ENCODE results near the gene LRR1.
"Not testable (repeated sequence)": the region's sequence is repeated elsewhere in the genome, so short reads cannot be mapped to it uniquely, and the experiment has no call there.

LRR1 gene

GRCh38 chr14:49585803-49586672, 12.7 kb upstream of the LRR1 start, which contains the start of gene RPS29:
Gene RPS29 (minus strand): TSS chr14:49586380. CDS start chr14:49586346, 34 bp downstream.
- peak; percentile 100 for DNase-seq (ENCODE audit: low read depth, low spot score)

- peak; percentile 83 for DNase-seq (ENCODE audit: low read depth, low spot score)
These were observed 11.9 kb upstream of the LRR1 start for GRCh38 chr14:49586673-49587460.

DNA sequence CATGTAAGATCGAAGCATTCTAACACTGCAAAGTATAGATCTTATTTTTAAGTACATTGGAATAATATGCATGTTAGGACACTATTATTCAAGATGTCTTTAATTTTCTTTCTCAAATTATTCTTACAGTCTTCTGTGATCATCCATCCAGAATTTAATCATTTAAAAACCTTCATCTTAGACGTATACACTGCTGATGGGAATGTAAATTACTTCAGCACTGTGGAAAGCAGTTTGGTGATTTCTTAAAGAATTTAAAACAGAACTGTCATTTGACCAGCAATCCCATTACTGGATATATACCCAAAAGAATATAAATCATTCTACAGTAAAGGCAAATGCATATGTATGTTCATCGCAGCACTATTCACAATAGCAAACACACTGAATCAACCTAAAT, 9.4 kb upstream of the LRR1 start:
- DNase-seq (ENCODE audit: low read depth, low spot score) = no peak

DNA sequence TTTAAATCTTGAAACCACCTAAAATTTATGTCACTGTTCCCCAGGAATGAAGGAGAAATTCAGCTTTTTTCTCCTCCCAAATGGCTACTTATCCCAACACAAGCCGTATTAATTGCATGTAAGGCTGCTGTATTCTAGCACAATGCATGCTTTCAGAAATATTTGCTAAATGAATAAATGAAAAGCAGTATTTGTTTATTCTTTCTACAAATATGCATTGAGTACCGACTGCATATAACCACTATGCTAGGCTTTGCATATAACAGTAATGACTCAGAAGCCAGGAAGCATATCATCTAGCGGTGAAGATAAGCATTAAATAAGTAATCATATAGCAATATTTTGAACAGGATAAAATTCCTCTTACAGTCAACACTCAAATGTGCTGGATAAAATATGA, 5.7 kb upstream of the LRR1 start:
- peak; percentile 7 for DNase-seq (ENCODE audit: low read depth, low spot score)

- peak; percentile 67 for DNase-seq (ENCODE audit: low read depth, low spot score)
These were observed 4.2 kb upstream of the LRR1 start for GRCh38 chr14:49594347-49595091.

- DNase-seq (ENCODE audit: low read depth, low spot score) = no peak
These were observed 603 bp upstream of the LRR1 start for GRCh38 chr14:49598189-49598484.

DNA sequence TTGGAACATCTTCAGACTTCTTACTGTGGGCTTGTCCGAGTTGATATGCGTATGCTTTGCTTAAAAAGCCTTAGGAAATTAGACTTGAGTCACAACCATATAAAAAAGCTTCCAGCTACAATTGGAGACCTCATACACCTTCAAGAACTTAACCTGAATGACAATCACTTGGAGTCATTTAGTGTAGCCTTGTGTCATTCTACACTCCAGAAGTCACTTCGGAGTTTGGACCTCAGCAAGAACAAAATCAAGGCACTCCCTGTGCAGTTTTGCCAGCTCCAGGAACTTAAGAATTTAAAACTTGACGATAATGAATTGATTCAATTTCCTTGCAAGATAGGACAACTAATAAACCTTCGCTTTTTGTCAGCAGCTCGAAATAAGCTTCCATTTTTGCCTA, 8.8 kb downstream of the LRR1 start:
- DNase-seq (ENCODE audit: low read depth, low spot score) = no peak

DNA sequence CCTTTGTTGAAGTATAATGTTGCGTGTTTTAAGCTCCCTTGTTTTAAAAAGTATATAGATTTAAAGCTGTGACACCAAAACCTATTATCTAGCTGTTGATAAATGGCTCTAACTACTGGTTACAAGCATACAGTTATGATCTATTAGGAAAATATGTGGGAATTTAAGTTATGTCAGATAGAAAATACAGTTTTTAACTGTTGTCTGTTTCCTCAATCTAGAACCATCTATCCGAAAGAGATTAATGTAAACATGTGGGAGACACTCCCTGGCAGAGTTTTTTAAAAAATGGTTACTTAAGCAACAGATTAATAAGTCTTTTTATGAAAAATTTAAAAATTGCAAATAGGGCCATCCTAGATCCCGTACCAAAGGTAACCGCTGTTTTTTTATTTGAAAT, 13.5 kb downstream of the LRR1 start:
- DNase-seq (ENCODE audit: low read depth, low spot score) = no peak

DNA sequence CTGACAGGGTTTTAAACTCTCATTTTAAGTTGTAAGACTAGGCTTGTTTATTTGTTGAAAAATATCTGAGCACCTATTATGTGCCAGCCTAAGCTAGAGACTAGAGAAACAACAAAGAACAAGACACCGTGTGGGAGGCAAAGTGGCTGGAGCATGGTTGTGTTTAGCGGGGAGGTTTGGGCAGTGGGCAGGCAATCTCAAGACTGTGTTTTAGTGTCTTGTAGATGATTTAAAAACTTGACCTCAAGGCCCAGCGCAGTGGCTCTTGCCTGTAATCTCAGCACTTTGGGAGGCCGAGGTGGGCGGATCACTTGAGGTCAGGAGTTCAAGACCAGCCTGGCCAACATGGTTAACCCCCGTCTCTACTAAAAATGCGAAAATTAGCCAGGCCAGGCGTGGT, 13.9 kb downstream of the LRR1 start:
- no peak for DNase-seq (ENCODE audit: low read depth, low spot score)

DNA sequence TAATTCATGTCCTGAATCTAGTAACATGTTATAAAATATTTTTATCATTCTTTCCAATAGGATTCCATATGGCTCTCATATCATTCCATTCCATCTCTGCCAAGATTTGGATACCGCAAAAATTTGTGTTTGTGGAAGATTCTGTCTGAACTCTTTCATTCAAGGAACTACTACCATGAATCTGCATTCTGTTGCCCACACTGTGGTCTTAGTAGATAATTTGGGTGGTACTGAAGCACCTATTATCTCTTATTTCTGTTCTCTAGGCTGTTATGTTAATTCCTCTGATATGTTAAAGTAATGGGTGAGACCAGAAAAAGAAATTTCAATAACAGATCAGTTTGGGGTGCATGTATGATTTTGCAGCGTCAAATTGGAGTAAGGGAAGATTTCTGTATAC, 15.5 kb downstream of the LRR1 start:
- DNase-seq (ENCODE audit: low read depth, low spot score) = no peak

DNA sequence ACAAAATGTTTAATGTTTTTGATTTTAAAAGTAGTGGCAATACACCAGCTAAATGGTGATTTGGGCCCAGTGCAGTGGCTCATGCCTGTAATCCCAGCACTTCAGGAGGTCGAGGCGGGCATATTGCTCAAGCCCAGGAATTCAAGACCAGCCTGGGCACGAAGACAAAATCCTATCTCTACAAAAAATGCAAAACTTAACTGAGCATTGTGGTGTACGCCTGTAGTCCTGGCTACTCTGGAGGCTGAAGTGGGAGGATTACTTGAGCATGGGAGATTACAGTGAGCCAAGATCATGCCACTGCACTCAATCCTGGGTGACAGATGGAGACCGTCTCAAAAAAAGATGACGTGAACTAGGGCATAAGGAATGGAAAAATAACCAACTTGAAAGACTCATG, 17.0 kb downstream of the LRR1 start:
- no peak for DNase-seq (ENCODE audit: low read depth, low spot score)

GRCh38 chr14:49617852-49618519, 19.2 kb downstream of the LRR1 start:
- DNase-seq (ENCODE audit: low read depth, low spot score) = no peak

DNA sequence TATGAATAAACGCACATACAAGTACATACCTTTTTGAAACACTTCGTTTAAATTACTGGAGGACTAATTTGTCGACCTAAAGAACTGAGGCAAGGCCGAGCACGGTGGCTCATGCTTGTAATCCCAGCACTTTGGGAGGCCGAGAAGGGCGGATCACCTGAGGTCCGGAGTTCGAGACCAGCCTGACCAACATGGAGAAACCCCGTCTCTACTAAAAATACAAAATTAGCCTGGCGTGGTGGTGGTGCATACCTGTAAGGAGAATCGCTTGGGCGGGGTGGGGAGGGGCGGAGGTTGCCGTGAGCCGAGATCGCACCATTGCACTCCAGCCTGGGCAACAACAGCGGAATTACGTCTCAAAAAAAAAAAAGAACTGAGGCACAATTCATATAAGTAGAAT, 20.5 kb downstream of the LRR1 start:
- DNase-seq (ENCODE audit: low read depth, low spot score) = not testable (repeated sequence)

- DNase-seq (ENCODE audit: low read depth, low spot score) = no peak
These were observed 21.0 kb downstream of the LRR1 start for GRCh38 chr14:49619730-49620129.

DNA sequence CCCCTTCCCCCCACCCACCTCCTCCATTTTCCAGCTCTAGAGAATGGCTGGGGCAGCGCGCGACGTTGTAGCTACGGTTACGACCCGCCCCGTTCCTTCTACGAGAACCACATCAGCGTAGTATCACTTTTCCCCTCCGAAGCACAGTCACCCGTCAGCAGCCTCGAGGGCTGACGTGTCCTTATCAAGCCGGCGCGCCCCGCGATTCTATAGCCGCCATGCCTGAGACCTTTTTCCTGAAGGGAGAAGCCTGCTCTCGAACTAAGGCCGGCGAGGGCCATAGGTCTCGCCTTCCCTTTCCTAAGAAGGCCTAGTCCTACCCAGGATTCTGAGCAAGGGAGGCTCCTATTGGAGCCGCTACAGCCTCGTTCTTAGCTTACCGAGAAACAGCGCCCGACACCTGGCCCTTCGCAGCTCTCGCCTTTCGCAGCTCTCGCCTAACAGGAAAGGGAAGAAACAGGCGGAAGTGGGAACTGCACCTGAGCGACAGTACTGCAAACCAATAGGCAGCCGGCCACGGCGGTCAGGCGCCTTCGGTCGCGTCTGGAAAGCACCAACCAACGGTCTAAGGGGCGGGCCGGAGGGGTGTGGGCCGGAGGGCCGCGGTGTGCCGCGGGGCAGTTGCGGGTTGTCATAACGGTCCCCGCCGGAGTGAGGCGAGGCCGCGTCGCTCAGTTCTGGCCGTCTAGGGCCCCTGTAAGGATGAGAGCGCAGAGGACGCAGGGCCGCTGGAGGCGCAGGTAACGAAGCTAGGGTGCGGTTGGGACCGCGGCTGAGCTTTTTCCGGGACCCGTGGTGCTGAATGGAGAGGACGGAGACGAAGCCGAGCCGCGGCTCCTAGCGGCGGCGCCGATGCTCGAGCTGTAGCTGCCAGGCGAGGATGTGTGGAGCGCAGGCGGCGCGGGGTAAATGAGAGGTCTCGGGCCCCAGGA, 21.7 kb downstream of the LRR1 start, which contains the start of the genes MGAT2 and RPL36AL:
Gene MGAT2, plus strand, starts transcription at position 618 of the 932 bp plus-strand sequence. CDS start 470 bp downstream, outside the sequence.
Gene RPL36AL, minus strand, starts transcription at position 445 of the 932 bp plus-strand sequence. CDS start 1,522 bp downstream, outside the sequence.
- peak; percentile 99 for DNase-seq (ENCODE audit: low read depth, low spot score)

- peak; percentile 84 for DNase-seq (ENCODE audit: low read depth, low spot score)
These were observed 22.6 kb downstream of the LRR1 start for GRCh38 chr14:49621114-49621881.

GRCh38 chr14:49622022-49622607, 23.4 kb downstream of the LRR1 start:
- DNase-seq (ENCODE audit: low read depth, low spot score) = no peak

DNA sequence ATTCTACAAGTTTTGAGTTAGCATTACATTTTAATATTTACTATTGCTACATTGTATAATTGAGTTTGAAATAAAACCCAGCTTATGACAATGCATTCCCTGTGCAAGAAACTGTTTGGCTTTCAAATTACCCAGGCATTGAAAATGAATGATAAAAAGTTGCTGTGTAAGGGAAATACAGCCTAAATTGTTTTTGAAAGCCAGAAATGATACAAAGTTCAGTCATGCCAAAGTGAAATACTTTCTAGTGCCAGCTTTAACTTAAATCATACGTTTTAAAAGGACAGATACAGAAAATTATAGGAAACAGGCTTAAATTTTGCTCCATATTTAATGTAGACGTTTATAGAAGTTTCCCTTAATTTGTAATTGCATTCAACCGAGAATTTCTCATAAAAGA, 24.6 kb downstream of the LRR1 start:
- DNase-seq (ENCODE audit: low read depth, low spot score) = no peak

Data from astrocyte of the hippocampus (primary cell).